Mesenteric fat pad (tissue), 1 donor: Measurements from ENCODE around the gene RAB1A. TPM values are rescaled to one million over a fixed set of nuclear protein-coding genes. Genes with fewer than 3 reads are reported as not detected.

Source experiments
- DNase-seq: peaks from one replicate; pipeline ENCODE4 v3.0.0-alpha.2; 2020; ENCODE audit warnings: low spot score
- total RNA-seq: library from RNA; stranded (reverse); fragmentation: NEBNext Ultra II Directional; extraction: Animal tissue kit (Norgen Biotek cat#: 25700); gene quantifications from one replicate; pipeline ENCODE4 v1.2.1, GENCODE V29; 2021
- donor health status: DM: yes; HTN: yes; CAD: no.

The RAB1A gene
- total RNA-seq, 1 donor from 2014 or later, result 216 TPM

DNA sequence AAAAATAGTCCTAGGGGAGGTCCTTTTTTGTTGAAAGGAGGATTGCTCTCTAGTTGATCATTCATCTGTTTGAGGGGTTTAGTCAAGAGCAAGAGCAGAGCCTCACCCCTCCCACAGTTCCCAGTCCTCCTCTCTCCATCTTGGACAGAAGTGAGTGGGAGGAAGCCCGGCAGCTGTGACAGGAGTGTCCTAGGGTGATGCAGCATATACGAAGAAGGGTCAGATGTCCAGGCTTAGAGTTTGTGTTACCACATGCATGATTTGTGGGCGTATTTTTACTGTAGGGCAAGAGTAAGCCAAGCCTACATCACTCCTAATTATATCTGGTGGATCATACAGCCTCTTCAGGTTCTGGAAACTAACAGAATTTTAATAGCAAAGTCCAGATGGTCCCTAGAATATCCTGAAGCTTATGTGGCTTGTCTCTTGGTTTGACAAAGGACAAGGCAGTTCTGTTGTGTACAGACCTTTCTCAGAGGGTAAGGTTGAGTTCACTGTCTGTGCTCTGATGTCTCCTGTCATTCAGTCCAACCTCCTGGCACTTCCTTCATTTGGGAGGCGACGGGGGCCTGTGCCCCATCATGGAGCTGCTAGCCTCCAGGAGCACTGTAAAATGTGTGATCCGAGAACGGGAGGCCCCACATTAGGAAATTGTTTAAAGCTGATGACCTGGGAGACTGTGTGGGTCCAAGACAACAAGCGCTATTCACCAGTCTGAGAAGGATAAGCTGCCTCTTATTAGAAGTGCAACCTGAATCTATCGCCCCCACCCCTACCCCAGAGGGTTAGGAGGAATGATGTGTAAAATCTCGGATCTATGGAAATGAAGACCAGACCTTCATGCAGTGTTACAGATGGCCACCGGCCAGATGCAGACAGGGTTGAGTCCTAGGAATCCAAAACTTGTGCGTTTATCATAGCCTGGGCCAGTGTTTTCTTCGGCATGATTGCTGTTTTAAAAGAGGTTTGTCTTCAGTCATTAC, 66.8 kb downstream of the RAB1A start:
- DNase-seq, result no peak

DNA sequence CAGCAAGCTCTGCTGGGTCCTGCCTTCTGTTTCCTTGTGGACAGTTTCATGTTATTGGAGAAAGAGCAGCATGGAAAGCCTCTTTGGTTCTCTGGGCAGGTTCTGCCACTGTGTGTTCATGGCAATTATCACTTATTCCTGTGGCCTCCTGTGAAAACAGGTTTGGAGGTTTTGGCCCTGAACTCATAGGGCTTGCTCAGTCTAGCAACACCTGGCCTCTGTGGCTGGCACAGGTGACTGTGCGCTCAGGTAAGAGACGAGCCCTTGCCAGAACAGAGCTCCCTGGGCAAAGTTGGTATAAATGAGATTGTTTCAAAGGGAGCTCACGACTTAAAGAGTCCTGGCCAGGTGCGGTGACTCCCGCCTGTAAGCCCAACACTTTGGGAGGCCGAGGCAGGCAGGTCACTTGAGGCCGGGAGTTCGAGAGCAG, 68.0 kb downstream of the RAB1A start:
- no peak for DNase-seq

DNA sequence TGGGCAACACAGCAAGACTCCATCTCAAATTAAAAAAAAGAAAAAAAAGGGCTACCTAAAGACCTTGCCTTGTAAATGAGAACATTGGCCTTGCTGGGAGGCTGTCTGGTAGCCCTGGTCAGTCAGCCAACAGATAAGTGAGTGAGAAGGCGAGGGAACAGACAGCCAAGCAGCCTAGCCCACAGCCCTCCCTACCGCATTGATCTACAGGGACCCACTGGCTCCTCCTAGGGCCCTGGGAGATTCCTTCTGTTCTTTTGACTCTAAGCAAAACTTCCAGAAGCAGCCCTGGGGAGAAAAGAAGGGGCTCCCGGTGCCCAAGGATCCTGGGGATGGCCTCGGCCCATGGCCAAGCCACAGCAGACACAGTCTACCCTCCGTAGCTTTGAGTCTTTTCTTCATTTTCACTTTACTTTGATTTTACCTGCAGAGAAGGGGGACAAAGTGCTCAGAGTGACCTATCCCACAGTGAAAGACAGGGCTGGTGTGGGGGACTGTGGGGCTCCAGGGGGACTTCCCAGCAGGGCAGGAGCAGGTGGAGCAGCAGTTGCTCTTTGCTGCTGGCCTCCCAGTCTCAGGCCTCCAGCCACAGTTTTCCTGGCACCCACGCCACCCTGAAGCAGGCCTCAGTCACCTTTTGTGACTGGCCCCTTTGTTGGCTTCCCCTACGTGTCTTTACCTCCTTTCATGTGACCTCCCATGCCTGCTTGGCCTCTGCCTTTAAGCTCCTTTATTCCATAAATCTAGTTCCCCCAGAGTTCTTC, 68.6 kb downstream of the RAB1A start:
- DNase-seq, result no peak

DNA sequence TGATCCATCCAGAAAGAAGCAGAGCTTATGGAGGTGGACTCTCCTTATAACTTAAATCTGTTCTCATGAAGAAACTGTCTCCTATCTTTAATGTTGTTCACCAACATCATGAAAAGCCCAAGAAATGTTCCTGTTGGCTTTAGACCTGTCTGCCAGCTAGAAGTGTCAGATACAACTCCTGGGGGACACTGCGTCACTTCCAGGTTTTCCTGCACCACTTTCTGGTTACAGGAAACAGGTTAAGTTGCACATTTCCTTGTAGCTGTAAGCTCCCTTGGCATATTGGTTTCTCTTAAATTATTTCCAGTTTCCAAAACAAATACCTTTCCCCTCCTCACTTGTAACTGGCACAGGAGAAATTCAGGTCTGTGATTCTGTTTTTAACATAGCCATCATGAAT, 70.8 kb downstream of the RAB1A start:
- DNase-seq, result no peak

DNA sequence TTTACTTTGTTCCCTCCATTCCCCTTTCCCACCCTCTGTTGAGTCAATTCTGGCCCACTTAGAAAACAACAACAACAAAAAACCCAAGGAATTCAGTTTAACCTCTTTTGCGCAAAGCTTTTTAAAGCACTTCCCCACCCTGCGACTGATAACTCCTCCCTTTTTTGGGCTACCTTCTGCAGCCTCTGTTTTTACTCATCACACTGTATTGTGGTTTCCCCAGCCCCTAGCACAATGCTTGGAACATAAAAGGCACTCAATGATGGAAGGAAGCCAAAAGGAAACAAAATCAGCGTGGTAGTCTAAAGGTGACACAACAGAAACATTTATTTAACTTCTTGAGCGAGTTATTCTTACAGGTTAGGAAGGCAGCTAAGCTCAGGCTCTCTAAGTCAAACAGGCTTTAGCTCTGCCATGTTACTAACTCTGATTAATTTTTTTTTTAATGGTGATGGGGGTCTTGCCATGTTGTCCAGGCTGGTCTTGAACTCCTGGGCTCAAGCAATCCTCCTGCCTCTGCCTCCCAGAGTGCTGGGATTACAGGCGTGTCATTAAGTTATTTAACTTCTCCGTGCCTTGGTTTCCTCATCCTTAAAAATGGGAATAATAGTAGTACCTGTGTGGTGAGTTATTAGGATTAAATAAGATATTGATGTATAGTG, 72.4 kb downstream of the RAB1A start:
- DNase-seq, result no peak

DNA sequence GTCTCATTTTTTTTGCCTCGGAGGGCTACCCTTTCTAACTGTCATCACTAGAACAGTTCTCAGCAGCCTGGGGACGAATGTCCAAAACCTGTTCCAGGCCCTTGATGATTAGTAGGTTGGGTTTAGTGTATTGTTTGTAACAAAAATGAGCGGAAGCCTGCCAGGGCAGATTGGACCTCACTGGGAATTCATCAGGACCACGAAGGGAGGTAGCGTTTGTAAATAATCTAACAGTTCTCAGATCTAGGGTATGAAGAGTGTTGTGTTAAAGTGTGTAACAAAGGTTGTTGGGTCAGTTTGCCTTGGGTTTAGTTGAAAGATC, 72.9 kb downstream of the RAB1A start:
- no peak for DNase-seq

DNA sequence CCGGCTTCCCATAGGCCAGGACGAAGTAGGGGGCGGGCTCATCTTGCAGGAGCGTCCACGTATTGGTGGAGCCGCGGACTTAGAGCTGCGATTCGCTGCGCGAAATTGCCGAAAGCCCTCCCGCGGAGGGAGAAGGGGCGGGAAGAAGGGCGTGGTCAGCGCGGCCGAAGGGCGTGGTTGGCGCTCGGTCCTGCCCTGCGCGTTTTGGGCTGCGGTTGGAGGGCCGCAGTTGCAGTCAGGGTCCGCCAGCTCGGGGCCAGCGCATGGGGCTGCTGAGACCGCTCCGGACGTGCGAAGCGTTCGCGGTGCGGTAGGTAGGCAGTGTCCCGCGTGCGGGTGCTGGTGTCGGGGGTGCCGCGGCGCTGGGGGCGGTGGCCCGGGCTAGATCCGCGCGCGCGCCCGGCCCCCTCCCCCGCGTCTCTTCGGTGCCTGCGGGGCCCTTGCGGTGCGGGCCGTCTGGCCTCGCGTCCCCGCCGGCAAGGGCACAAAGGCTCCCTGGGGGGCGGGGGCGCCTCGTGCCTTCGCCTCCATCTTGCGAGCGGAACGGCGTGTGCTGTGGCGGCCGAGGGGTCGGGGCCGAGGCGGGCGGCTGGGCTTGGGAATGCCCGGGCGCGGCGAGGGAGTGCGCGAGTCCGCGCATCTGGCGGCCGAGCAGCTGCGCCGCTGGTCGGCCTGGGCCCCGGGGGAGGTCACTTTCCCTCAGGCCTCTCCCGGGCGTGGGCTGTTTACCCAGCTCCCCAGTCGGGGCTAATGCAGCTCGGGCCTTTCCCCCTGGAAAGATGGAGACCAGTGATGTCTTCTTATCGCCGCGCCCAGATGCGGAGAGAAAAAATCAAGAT, 73.5 kb downstream of the RAB1A start, which contains the start of gene CEP68:
TSS of gene CEP68 (plus strand) at position 202 of the 839 bp plus-strand sequence. CDS start 13,029 bp downstream, outside the sequence.
- DNase-seq, result peak; percentile 98

DNA sequence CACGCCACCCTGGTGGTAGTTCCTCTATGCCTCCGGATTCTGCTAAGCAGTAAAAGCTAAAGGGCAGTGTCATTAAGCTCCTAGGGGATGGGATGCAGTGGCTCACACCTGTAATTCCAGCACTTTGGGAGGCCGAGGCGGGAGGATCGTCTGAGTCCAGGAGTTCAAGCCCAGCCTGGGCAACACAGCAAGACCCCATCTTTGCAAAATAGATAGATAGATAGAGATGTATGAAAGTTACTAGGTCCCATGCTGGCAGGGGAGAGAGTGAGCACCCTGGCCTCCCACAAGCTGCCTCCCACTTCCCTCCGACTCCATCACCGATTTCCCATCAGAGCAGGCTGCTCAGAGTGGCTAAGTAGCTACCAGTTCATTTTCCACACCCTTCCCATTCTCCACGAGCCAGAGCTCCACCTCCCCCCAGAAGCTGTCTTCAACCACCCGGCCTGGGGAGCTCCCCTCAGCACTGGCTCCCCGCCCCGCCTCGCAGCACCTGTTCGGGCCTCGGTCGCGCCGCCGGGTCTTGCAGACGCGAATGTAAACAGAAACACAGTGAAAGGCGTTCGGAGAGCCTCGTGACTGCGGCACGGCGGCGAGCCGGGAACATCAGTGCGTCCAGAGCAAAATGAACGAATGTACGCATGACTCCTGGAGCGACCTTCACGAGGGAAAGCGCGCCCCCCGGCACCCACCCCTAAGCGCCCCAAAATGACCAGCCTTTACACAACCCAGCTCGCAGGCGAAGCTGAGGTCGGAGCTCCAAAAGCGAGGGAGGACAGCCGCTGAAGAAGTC, 74.3 kb downstream of the RAB1A start:
- no peak for DNase-seq

DNA sequence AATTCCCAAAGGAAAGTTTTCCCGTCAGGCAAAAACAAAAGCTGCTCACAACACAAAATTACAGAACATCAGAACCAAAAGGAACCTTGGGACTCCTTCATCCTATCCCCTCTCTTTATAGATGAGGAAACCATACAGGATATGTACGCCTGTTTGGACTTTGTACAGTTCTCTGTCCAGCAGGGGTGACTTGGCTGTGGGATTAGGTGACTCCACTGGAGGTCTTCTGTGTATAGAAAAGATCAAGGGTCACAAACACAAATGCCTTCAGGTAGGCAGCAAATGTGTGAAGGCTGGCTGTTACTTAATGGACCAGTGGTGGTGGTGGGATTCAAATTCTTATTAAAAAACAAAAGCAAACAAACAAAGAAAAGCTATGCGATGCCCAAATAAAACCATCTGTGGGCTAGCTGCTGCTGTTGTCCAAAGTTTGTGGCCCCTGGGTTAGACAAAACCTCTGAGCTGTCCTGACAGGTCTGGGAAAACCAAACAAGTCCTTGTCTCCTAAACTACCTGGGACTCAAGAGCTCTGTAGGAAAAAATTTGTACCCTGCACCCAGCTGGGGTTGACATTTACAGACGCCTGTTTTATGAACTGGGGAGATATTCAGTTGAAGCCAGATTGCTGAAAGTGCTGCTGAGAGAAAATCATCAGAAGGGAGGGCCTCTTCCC, 75.0 kb downstream of the RAB1A start:
- DNase-seq, result no peak

DNA sequence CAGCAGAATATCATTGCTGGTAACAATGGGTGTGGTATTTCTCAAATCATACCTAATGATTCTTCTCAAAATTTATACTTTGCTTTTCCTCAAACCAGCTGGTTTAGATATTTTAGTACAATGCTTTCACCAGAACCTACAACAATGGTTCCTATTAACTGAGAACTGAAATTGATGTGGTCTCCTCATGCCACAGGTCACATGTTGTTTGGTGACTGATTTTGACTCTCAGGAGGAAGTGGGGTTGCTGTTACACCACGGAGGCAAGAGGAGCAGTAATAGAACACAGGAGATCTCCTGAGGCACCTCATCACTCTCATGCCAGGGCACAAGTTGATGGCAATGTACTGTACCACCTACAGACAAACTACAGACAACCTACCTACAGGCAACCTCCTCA, 76.7 kb downstream of the RAB1A start:
- no peak for DNase-seq

DNA sequence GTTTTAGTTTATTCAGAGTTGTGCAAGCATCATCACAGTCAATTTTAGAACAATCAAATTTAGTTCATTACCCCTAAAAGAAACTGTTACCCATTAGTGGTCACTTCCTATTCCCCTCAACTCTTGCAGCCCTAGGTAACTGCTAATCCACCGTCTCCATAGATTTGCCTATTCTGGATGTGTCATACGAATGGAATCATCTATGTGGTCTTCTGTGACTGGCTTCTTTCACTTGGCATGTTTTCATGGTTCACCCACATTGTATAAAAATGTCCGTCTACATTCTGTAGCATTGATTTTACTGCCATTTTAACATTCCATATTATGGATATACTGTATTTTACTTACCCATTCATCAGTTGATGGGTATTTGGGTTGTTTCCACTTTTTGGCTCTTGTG, 79.0 kb downstream of the RAB1A start:
- DNase-seq, result no peak

DNA sequence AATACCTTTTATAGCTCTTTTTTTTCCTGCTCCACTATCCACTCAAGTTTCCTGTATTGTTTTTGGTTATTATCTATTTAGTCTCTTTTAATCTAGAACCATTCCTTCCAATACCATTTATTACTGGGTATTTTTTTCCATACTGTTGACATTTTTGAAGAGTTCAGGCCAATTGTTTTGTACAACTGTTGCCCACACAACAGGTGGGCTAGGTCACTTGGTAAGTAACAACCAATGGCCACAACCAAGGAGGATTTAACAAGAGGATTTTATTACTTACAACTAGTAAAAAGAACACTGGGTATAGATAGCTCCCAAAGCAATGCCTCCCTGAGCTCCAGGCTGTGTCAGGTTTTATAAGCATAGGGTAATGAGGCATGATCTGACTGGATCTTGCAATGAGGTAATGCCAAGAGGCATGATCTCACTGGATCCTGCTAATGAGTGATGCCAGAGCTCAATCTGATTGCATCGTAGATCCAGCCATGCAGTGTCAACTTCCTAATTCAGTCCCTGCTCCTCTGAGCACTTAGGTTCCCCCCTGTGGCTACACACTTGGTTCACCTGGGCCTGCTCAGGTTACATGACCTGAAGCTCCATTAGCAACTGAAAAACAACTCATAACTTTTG, 80.8 kb downstream of the RAB1A start:
- no peak for DNase-seq

DNA sequence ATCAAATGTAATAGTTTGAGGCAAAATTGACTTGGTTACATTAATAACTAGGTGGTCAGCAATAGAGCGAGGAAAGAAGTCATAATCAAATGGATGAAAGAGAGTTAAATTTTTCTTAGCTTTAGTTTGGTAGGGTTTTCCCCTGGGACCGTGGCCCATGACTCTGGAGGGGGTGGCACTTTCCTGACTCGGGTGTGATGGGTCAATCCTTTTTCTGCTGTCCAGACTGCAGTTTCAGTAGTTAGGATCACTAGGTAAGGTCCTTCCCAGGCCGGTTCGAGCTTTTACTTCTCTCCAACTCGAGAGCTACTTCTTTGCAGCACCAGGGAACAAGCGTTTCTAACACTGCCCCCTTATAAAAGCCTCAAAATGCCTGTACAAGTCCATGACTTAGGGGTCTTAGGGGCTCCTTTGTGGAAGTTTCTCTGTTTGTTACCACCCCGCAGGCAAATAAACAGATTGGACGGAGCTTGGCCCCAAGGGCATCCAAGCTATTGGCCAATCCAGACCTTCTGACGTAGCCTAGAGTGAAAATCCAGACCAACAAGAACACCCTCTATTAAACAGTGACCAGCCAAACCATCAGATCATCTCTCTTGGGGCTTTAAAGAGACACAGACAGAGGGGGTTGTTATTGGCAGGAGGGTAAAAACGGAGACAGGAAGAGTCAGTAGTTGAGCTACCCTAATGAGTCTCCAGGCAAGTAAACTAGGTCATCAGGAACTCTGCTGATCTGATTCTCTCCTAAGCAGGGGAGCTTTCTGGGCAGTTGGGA, 83.1 kb downstream of the RAB1A start:
- no peak for DNase-seq

DNA sequence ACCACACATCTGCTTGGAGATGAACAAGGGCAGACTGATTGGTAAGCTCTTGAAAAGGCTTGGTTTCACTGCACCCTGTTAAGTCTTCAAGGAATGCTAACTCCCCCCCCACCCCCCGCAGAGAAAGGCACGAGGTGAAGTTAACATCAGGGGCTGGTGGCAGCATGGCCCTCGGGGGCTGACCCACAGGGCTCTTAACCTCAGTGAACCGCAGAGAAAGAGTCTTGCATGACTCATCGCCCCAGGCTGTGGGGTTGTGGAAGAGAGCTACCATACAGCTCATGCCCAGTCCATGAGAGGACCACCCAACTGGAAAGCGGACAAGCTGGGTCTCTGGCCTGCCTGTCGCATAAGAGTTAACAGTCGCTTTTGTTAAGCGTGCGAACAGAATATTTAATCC, 84.3 kb downstream of the RAB1A start:
- no peak for DNase-seq

DNA sequence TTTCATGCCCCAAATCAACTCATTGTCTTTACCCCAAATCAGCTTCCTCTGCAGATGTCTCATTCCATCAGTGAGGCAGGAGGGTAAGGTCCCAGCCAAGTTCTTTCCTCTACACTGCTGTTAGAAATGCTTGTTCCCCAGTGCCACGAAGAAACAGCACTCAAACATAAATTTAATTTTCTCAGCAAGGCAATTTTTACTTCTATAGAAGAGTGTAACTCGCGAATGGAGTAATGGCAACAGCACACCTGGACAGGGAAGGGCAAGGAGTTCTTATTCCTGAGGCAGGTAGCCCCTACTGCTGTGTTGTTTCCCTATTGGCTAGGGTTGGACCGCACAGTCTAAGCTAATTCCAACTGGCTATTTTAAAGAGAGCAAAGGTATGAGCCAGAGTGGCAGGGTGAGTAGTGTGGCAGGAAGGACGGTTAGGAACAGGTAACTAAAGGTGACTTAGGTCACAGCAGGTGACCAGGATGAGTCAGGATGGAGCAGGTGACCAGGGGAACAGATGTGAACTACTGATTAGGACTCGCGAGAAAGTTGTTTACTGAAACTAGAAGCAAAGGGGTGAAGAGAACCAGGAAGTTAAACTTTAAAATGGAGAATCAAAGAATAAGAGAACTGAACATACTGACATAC, 85.7 kb downstream of the RAB1A start:
- no peak for DNase-seq

DNA sequence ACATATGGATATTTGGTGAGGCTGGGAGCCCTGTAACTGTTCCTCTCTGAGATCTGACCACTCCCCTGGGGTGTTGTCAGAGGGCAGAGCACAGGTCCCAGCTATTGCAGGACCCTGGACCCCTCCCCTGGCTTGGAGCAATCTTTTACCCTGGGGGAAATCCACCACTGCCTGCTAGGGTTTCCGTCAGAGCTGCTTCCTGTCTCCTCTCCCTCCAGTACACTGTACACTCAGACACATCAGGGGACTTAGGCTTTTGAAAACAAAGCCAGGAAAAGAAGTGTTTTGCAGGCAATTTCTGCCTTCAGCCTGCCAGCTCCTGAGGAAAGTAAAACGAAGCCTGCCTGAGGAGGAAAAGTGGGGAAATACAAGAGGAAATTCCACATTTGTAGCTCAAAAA, 86.9 kb downstream of the RAB1A start:
- no peak for DNase-seq

DNA sequence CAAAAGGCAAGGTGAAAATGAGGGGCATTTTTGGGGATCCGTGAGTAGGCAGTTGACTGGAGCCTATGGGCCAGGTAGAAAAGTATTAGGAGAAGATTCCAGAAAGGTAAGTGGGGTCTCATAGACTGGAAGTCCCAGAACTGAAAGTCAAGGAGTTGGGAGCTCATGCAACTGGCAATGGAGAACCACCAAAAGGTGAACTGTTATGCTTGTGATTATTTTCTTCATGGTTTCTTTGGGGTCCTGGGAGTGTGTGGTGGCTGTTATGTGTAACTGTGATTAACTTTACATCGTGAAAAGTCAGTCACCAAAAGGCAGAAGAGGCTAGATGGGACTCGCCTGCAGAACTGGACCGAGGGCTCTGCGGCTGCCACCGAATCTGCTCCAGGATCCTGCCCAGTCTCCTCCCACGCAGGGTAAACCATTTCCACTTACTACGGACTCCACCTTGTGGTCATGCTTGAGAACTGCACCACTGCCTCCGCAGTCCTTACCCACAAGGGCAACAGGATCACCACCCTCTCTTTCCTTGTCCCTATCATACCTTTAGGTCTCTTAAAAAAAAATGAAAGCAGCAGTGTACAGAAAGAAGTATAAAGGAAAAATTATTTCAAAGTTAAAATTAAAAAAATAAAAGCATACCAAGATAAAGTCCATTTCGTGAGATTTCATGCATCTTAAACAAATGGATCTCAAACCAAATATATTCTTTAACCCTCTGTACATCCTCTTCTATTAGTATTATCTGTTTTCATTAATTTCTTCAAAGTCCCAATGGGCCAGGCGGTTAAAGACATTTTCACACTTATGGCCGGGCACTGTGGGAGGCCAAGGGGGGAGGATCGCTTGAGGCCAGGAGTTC, 89.3 kb downstream of the RAB1A start:
- DNase-seq, result no peak
